Omental fat pad (tissue), 4 donors: ENCODE data around the gene GCAT. TPM values are rescaled to one million over a fixed set of nuclear protein-coding genes. Genes with fewer than 3 reads are reported as not detected.

Source experiments
- ATAC-seq: fragments of 150-250 bp; one replicate; pipeline ENCODE4 v1.9.1; 2016; ENCODE audit warnings: mild to moderate bottlenecking, moderate library complexity; ENCODE audit not compliant: low FRiP score
- DNase-seq: peaks from one replicate; pipeline ENCODE4 v3.0.0-alpha.2; 2019; ENCODE audit warnings: low spot score
- small RNA-seq: library from RNA; depleted of rRNA; stranded (forward); fragments of <200 nt; gene quantifications from one replicate; pipeline ENCODE3, GENCODE V24; 2016
- total RNA-seq, 4 donors: library from RNA; depleted of rRNA; stranded (reverse); fragments of >200 nt; gene quantifications; one replicate each; pipeline ENCODE4 v1.1.0, GENCODE V29; 2016
- TF ChIP-seq, protein P1 (sequence below), 3 donors: fragments of 450-650 bp; IDR thresholded peaks; one replicate each; pipeline ENCODE4 v1.5.1; 2016 to 2017; ENCODE audit warnings: antibody characterized with exemption in 3 of 3, mild to moderate bottlenecking in 3 of 3, moderate library complexity in 2 of 3

Gene GCAT
- total RNA-seq, 4 donors from 2014 or later, result 6.5 to 12.0 (median 8.9) TPM

GRCh38 chr22:37862570-37863325 lies 55.0 kb downstream of the GCAT start:
- no peak for DNase-seq
- peak; percentile 25 for ATAC-seq
- TF ChIP-seq, protein P1, sequence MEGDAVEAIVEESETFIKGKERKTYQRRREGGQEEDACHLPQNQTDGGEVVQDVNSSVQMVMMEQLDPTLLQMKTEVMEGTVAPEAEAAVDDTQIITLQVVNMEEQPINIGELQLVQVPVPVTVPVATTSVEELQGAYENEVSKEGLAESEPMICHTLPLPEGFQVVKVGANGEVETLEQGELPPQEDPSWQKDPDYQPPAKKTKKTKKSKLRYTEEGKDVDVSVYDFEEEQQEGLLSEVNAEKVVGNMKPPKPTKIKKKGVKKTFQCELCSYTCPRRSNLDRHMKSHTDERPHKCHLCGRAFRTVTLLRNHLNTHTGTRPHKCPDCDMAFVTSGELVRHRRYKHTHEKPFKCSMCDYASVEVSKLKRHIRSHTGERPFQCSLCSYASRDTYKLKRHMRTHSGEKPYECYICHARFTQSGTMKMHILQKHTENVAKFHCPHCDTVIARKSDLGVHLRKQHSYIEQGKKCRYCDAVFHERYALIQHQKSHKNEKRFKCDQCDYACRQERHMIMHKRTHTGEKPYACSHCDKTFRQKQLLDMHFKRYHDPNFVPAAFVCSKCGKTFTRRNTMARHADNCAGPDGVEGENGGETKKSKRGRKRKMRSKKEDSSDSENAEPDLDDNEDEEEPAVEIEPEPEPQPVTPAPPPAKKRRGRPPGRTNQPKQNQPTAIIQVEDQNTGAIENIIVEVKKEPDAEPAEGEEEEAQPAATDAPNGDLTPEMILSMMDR (IDR thresholded peaks at IDR 0.05), result no peak

GRCh38 chr22:37865510-37865909 lies 57.8 kb downstream of the GCAT start:
- TF ChIP-seq, protein P1 (IDR thresholded peaks at IDR 0.05), result no peak
- ATAC-seq (no peak), DNase-seq (no peak)

Small RNA genes lying within 50 kb of the gene (small RNA-seq; reads per million reads assigned to genes)
- gene MIR659, result 0.52 reads per million

Other genes starting within 250 kb of the GCAT start
- 10 to 100 TPM; 33.1 to 63.0 (median 39.2) TPM for gene CDC42EP1, start 247.5 kb upstream of the GCAT start, total RNA-seq
- gene LGALS2, start 227.8 kb upstream of the GCAT start, total RNA-seq, result 10 to 100 TPM in 1 of 4 donors, 1 to 10 TPM in 2, not detected in 1; 1.8 to 13.6 (median 3.6) TPM
- gene GGA1, start 199.1 kb upstream of the GCAT start, total RNA-seq, result 10 to 100 TPM; 28.7 to 50.7 (median 33.9) TPM
- 10 to 100 TPM in 1 of 4 donors, 1 to 10 TPM in 3; 3.6 to 11.5 (median 8.2) TPM for gene SH3BP1, start 168.3 kb upstream of the GCAT start, total RNA-seq
- gene PDXP, start 149.2 kb upstream of the GCAT start, total RNA-seq, result 1 to 10 TPM; 3.8 to 5.4 (median 4.3) TPM
- 1,000 to 10,000 TPM; 1,558 to 2,934 (median 2,167) TPM for gene LGALS1, start 132.3 kb upstream of the GCAT start, total RNA-seq
- gene NOL12, start 121.6 kb upstream of the GCAT start, total RNA-seq, result 10 to 100 TPM; 16.4 to 34.8 (median 21.4) TPM
- gene TRIOBP, start 110.9 kb upstream of the GCAT start, total RNA-seq, result 100 to 1,000 TPM in 1 of 4 donors, 10 to 100 TPM in 3; 79.2 to 179 (median 82.8) TPM
- gene GALR3, start 15.4 kb downstream of the GCAT start, total RNA-seq, result not detected
- gene ANKRD54, start 36.4 kb downstream of the GCAT start, total RNA-seq, result 10 to 100 TPM; 21.7 to 43.6 (median 28.6) TPM
- gene EIF3L, start 41.5 kb downstream of the GCAT start, total RNA-seq, result 100 to 1,000 TPM; 303 to 410 (median 328) TPM
- gene MICALL1, start 98.4 kb downstream of the GCAT start, total RNA-seq, result 10 to 100 TPM; 15.4 to 42.4 (median 20.6) TPM
- gene C22orf23, start 145.7 kb downstream of the GCAT start, total RNA-seq, result under 1 TPM in 1 of 4 donors, not detected in 3; 0.56 TPM
- gene POLR2F, start 145.8 kb downstream of the GCAT start, total RNA-seq, result 10 to 100 TPM; 57.3 to 73.9 (median 61.6) TPM
- gene SOX10, start 176.6 kb downstream of the GCAT start, total RNA-seq, result 1 to 10 TPM in 1 of 4 donors, not detected in 3; 2.5 TPM
- gene PICK1, start 249.5 kb downstream of the GCAT start, total RNA-seq, result 10 to 100 TPM; 16.1 to 43.0 (median 31.6) TPM